ENCODE results near the gene PTPRZ1.

The PTPRZ1 gene

GRCh38 chr7:121945480-121946236, 72.7 kb downstream of the PTPRZ1 start:
- DNase-seq (ENCODE audit: low read depth, low spot score) = peak; percentile 26
- H3K27ac ChIP-seq = peak overlapping the region; percentile 94

- peak overlapping the region; percentile 78 for H3K27ac ChIP-seq
- no peak for DNase-seq (ENCODE audit: low read depth, low spot score)
These were observed 80.2 kb downstream of the PTPRZ1 start for GRCh38 chr7:121953164-121953563.

GRCh38 chr7:121953601-121954000, 80.6 kb downstream of the PTPRZ1 start:
- H3K27ac ChIP-seq = peak overlapping the region; percentile 78
- no peak for DNase-seq (ENCODE audit: low read depth, low spot score)

GRCh38 chr7:121954803-121955202, 81.8 kb downstream of the PTPRZ1 start:
- no peak for DNase-seq (ENCODE audit: low read depth, low spot score)
- H3K27ac ChIP-seq = peak overlapping the region; percentile 78

- no peak for DNase-seq (ENCODE audit: low read depth, low spot score)
- no peak overlapping the region for H3K27ac ChIP-seq
These were observed 84.7 kb downstream of the PTPRZ1 start for GRCh38 chr7:121957626-121958025.

- peak overlapping the region; percentile 96 for H3K27ac ChIP-seq
- DNase-seq (ENCODE audit: low read depth, low spot score) = no peak
These were observed 87.7 kb downstream of the PTPRZ1 start for GRCh38 chr7:121960678-121961077.

- peak; percentile 67 for DNase-seq (ENCODE audit: low read depth, low spot score)
These were observed 88.3 kb downstream of the PTPRZ1 start for GRCh38 chr7:121961089-121961867.

GRCh38 chr7:121966276-121966934, 93.4 kb downstream of the PTPRZ1 start:
- no peak overlapping the region for H3K27ac ChIP-seq
- no peak for DNase-seq (ENCODE audit: low read depth, low spot score)

More at GRCh38 chr7:121961089-121961867, 88.3 kb downstream of the PTPRZ1 start:
- peak overlapping the region; percentile 96 for H3K27ac ChIP-seq

- no peak overlapping the region for H3K27ac ChIP-seq
These were observed 94.0 kb downstream of the PTPRZ1 start for GRCh38 chr7:121966935-121967332.

GRCh38 chr7:121985476-121986030, 112.6 kb downstream of the PTPRZ1 start:
- no peak overlapping the region for H3K27ac ChIP-seq
- no peak for DNase-seq (ENCODE audit: low read depth, low spot score)

More at GRCh38 chr7:121966935-121967332, 94.0 kb downstream of the PTPRZ1 start:
- no peak for DNase-seq (ENCODE audit: low read depth, low spot score)

- DNase-seq (ENCODE audit: low read depth, low spot score) = no peak
- H3K27ac ChIP-seq = no peak overlapping the region
These were observed 119.1 kb downstream of the PTPRZ1 start for GRCh38 chr7:121992068-121992467.

GRCh38 chr7:121994625-121995410, 121.9 kb downstream of the PTPRZ1 start:
- DNase-seq (ENCODE audit: low read depth, low spot score) = peak; percentile 44
- no peak overlapping the region for H3K27ac ChIP-seq

- DNase-seq (ENCODE audit: low read depth, low spot score) = peak; percentile 39
- H3K27ac ChIP-seq = peak overlapping the region; percentile 50
These were observed 133.7 kb downstream of the PTPRZ1 start for GRCh38 chr7:122006687-122007086.

GRCh38 chr7:122010116-122010515, 137.2 kb downstream of the PTPRZ1 start:
- H3K27ac ChIP-seq = no peak overlapping the region
- DNase-seq (ENCODE audit: low read depth, low spot score) = no peak

GRCh38 chr7:122013065-122013464, 140.1 kb downstream of the PTPRZ1 start:
- H3K27ac ChIP-seq = no peak overlapping the region
- DNase-seq (ENCODE audit: low read depth, low spot score) = no peak

GRCh38 chr7:122013630-122014029, 140.7 kb downstream of the PTPRZ1 start:
- DNase-seq (ENCODE audit: low read depth, low spot score) = no peak
- H3K27ac ChIP-seq = no peak overlapping the region

GRCh38 chr7:122014697-122015096, 141.7 kb downstream of the PTPRZ1 start:
- no peak for DNase-seq (ENCODE audit: low read depth, low spot score)
- no peak overlapping the region for H3K27ac ChIP-seq

- no peak overlapping the region for H3K27ac ChIP-seq
- no peak for DNase-seq (ENCODE audit: low read depth, low spot score)
These were observed 145.1 kb downstream of the PTPRZ1 start for GRCh38 chr7:122018032-122018431.

- no peak for DNase-seq (ENCODE audit: low read depth, low spot score)
- H3K27ac ChIP-seq = no peak overlapping the region
These were observed 154.1 kb downstream of the PTPRZ1 start for GRCh38 chr7:122027058-122027457.

GRCh38 chr7:122033641-122034040, 160.7 kb downstream of the PTPRZ1 start:
- no peak overlapping the region for H3K27ac ChIP-seq
- no peak for DNase-seq (ENCODE audit: low read depth, low spot score)

Measured in epithelial cell of prostate (primary cell).